ENCODE data around the gene HES3.

DNA sequence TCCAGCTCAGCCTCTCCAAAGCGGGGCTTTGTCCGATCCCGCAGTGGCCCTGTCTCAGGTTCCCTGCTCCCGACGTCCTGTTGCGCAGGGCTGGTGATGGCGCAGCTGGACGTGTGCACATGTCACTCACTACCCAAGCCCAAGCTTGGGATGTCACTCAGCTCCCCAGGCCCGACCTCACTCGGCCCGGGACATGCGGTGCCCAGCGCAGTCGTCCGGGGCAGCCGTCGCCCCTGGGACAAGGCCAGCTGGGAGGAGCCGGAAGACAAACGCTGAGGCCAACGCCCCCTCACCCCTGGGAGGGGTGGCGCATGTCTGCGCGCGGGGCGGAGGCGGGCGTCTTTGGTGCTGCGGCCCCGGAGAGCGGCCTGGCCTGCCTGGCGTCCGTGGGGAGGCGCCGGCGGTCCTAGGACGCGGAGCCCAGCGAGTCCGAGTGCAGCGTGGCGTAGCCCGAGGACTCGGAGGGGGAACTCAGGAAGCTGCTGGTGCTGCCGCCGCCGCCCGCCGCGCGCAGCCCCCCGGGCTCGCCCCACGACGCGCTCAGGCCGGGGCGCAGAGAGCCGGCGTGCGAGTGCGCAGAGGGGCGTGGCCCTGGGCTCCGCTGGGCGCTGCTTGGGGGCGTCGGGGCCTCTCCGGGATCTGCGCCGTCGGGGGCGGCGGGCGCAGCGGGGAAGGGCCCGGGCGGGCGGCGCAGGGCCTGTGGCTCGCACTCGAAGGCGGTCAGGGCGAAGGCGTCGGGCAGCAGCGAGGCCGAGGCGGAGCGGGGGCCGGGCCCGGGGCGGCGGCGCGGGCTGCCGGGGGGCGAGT lies 5.2 kb downstream of the HES3 start:
- TF ChIP-seq, protein P1, sequence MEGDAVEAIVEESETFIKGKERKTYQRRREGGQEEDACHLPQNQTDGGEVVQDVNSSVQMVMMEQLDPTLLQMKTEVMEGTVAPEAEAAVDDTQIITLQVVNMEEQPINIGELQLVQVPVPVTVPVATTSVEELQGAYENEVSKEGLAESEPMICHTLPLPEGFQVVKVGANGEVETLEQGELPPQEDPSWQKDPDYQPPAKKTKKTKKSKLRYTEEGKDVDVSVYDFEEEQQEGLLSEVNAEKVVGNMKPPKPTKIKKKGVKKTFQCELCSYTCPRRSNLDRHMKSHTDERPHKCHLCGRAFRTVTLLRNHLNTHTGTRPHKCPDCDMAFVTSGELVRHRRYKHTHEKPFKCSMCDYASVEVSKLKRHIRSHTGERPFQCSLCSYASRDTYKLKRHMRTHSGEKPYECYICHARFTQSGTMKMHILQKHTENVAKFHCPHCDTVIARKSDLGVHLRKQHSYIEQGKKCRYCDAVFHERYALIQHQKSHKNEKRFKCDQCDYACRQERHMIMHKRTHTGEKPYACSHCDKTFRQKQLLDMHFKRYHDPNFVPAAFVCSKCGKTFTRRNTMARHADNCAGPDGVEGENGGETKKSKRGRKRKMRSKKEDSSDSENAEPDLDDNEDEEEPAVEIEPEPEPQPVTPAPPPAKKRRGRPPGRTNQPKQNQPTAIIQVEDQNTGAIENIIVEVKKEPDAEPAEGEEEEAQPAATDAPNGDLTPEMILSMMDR (conservative IDR thresholded peaks at IDR 0.05; ENCODE audit: low read depth, low read length) = no peak
- TF ChIP-seq EZH2 (IDR thresholded peaks at IDR 0.05; ENCODE audit: borderline replicate concordance, low read depth, low read length, poor library complexity, severe bottlenecking) = no peak
